ENCODE results near the gene ALKBH7. TPM values are rescaled to one million over a fixed set of nuclear protein-coding genes. Genes with fewer than 3 reads are reported as not detected.

ALKBH7 gene
- total RNA-seq, 8 experiments from 2014 or later = 39.2 to 136 (median 77.5) TPM

Other genes with a start within 250 kb of the ALKBH7 start
- under 1 TPM in 6 of 8 experiments, not detected in 2; 0.11 to 0.82 (median 0.45) TPM for gene ACSBG2, start 237.1 kb upstream of the ALKBH7 start, total RNA-seq
- 10 to 100 TPM; 12.4 to 88.7 (median 30.1) TPM for gene MLLT1, start 92.8 kb upstream of the ALKBH7 start, total RNA-seq
- gene ACER1, start 39.2 kb upstream of the ALKBH7 start, total RNA-seq = under 1 TPM in 2 of 8 experiments, not detected in 6; 0.21 to 0.38 TPM
- 10 to 100 TPM; 47.9 to 89.5 (median 65.2) TPM for gene CLPP, start 11.3 kb upstream of the ALKBH7 start, total RNA-seq
- gene PSPN, start 3.1 kb downstream of the ALKBH7 start, total RNA-seq = 1 to 10 TPM; 1.2 to 4.3 (median 1.6) TPM
- 100 to 1,000 TPM in 1 of 8 experiments, 10 to 100 TPM in 7; 46.8 to 103 (median 67.3) TPM for gene GTF2F1, start 20.4 kb downstream of the ALKBH7 start, total RNA-seq
- gene KHSRP, start 52.0 kb downstream of the ALKBH7 start, total RNA-seq = 100 to 1,000 TPM in 5 of 8 experiments, 10 to 100 TPM in 3; 84.3 to 408 (median 137) TPM
- under 1 TPM in 6 of 8 experiments, not detected in 2; 0.29 to 0.76 (median 0.49) TPM for gene SLC25A41, start 61.0 kb downstream of the ALKBH7 start, total RNA-seq
- gene SLC25A23, start 87.0 kb downstream of the ALKBH7 start, total RNA-seq = 10 to 100 TPM; 10.7 to 28.7 (median 15.6) TPM
- 1 to 10 TPM in 1 of 8 experiments, under 1 TPM in 5, not detected in 2; 0.11 to 1.3 (median 0.46) TPM for gene CRB3, start 91.5 kb downstream of the ALKBH7 start, total RNA-seq
- 1 to 10 TPM in 4 of 8 experiments, under 1 TPM in 4; 0.07 to 2.7 (median 0.98) TPM for gene DENND1C, start 109.0 kb downstream of the ALKBH7 start, total RNA-seq
- 10 to 100 TPM in 6 of 8 experiments, 1 to 10 TPM in 2; 4.8 to 32.5 (median 15.1) TPM for gene TUBB4A, start 129.5 kb downstream of the ALKBH7 start, total RNA-seq
- 100 to 1,000 TPM in 1 of 8 experiments, 10 to 100 TPM in 2, 1 to 10 TPM in 5; 1.7 to 118 (median 5.9) TPM for gene TNFSF9, start 158.2 kb downstream of the ALKBH7 start, total RNA-seq
- gene CD70, start 218.4 kb downstream of the ALKBH7 start, total RNA-seq = 100 to 1,000 TPM in 3 of 8 experiments, 10 to 100 TPM in 2, 1 to 10 TPM in 2, under 1 TPM in 1; 0.71 to 175 (median 11.5) TPM

All from motor neuron (in vitro differentiated cells).